LNCAP (cell line): ENCODE data around the gene ZNF287.

ENCODE experiments used
- CTCF ChIP-seq: fragments of 450-650 bp; IDR thresholded peaks from 2 replicates; pipeline ENCODE4 v1.5.1; 2017; ENCODE audit warnings: mild to moderate bottlenecking

Gene ZNF287

DNA sequence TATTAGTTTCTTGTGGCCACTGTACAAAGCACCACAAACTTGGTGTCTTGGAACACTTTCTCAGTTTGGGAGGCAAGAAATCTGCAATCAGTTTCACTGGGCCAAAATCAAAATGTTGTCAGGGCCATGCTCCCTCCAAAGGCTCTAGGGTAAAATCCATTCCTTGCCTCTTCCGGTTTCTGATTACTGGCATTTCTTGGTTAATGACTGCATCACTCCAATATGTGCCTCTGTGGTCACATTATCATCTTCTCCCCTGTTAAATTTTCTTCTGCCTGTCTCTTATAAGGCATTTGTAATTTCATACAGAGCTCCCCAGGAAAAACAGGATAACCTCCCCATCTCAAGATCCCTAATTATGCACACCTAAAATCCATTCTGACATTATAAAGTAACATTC is 34.8 kb downstream of the ZNF287 start:
- no peak for TF ChIP-seq CTCF

GRCh38 chr17:16529906-16530305 is 39.1 kb downstream of the ZNF287 start:
- TF ChIP-seq CTCF, result no peak

GRCh38 chr17:16527298-16527697 is 41.7 kb downstream of the ZNF287 start:
- TF ChIP-seq CTCF, result no peak

GRCh38 chr17:16521070-16521727 is 47.8 kb downstream of the ZNF287 start:
- peak; percentile 90 for TF ChIP-seq CTCF

DNA sequence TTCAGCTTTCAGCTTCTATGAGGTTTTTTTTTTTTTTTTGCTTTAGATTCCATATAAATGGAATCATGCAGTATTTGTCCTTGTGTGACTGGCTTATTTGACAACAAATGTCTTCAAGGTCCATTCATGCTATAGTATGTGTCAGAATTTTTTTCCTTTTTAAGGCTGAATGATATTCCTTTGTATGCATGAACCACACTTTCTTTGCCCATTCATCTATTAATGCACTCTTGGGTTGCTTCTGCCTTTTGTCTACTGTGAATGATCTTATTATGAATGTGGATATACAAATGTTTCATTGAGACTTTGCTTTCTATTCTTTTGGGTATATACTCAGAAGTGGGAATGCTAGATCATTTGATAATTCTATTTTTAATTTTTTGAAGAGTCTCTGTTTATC is 50.0 kb downstream of the ZNF287 start:
- TF ChIP-seq CTCF, result no peak

GRCh38 chr17:16517477-16517876 is 51.5 kb downstream of the ZNF287 start:
- TF ChIP-seq CTCF, result no peak

- TF ChIP-seq CTCF, result no peak
Observed at GRCh38 chr17:16516594-16517051, 52.4 kb downstream of the ZNF287 start.

DNA sequence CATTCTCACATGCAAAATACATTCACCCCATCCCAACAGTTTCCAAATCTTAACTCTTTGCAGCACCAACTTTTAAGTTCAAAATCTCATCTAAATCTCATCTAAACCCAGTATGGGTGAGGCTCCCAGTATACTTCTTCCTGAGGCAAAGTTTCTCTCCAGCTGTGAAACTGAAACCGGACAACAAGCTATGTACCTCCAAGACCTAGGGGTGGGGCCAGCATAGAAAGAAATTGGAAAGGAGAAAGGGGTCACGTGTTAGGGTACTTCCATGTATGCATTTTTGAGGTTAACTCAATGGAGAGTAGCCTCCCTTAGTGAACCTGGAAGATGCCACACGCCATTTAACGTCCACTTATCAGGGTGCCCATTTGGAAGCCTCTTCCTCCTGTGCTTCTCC is 53.1 kb downstream of the ZNF287 start:
- no peak for TF ChIP-seq CTCF
